Measurements from ENCODE around the gene DGCR8. TPM values are rescaled to one million over a fixed set of nuclear protein-coding genes. Genes with fewer than 3 reads are reported as not detected.

Gene DGCR8
- total and polyA plus RNA-seq, 2 of the 4 experiments (the other 2 are of a cell fraction) = 16.7 to 25.3 TPM

GRCh38 chr22:20083157-20083890 lies 3.3 kb downstream of the DGCR8 start:
- H4K91ac ChIP-seq (ENCODE audit: insufficient read depth, low read depth, low read length) = no peak overlapping the region
- in situ Hi-C loops (cut with MboI; ENCODE audit: low sequenced_read_pairs) (no loop called here), dilution Hi-C loops (cut with HindIII; ENCODE audit: low sequenced_read_pairs, unreplicated experiment) (no loop called here), intact Hi-C loops (cut with micrococcal nuclease) (no loop called here)
- ChIA-PET POLR2A (ENCODE audit: unreplicated experiment) (no interaction called here), CTCF (no interaction called here)
- no peaks in the 10 kb centered on the region for H3K9me3 ChIP-seq (ENCODE audit: control insufficient read depth, insufficient read depth, low read length)
- peaks cover 19% of the 10 kb centered on the region for H3K4me1 ChIP-seq (ENCODE audit: control insufficient read depth, insufficient read depth, low read length)
- peak overlapping the region; percentile 14; the same call in 1 of the 2 replicates for H3K27ac ChIP-seq (ENCODE audit: insufficient read depth, low read length)
- DNase-seq = no peak
- H3K4me3 ChIP-seq (ENCODE audit: insufficient read depth, low read depth, low read length) = no peak overlapping the region
- TF ChIP-seq, protein P1, sequence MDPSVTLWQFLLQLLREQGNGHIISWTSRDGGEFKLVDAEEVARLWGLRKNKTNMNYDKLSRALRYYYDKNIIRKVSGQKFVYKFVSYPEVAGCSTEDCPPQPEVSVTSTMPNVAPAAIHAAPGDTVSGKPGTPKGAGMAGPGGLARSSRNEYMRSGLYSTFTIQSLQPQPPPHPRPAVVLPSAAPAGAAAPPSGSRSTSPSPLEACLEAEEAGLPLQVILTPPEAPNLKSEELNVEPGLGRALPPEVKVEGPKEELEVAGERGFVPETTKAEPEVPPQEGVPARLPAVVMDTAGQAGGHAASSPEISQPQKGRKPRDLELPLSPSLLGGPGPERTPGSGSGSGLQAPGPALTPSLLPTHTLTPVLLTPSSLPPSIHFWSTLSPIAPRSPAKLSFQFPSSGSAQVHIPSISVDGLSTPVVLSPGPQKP (IDR thresholded peaks at IDR 0.05; ENCODE audit: borderline replicate concordance, low read depth, low read length) = no peak
- TF ChIP-seq RAD21 (IDR thresholded peaks at IDR 0.05; ENCODE audit: low read length) (no peak), NFE2L2 (IDR thresholded peaks at IDR 0.05; ENCODE audit: low read depth, low read length) (no peak), CHD1 (IDR thresholded peaks at IDR 0.05; ENCODE audit: low read depth, low read length) (no peak), SMC3 (IDR thresholded peaks at IDR 0.05; ENCODE audit: low read depth, low read length) (no peak), POLR2A (IDR thresholded peaks at IDR 0.05; ENCODE audit: low read depth, low read length) (no peak), MAZ (IDR thresholded peaks at IDR 0.05; ENCODE audit: borderline replicate concordance, low read depth, low read length) (no peak), RFX5 (IDR thresholded peaks at IDR 0.05; ENCODE audit: low read depth, low read length) (no peak), FOS (IDR thresholded peaks at IDR 0.05; ENCODE audit: low read depth, low read length) (no peak), RCOR1 (IDR thresholded peaks at IDR 0.05; ENCODE audit: insufficient replicate concordance, low read length) (no peak), CEBPB (IDR thresholded peaks at IDR 0.05; ENCODE audit: low read depth, low read length) (no peak), BHLHE40 (IDR thresholded peaks at IDR 0.05; ENCODE audit: low read depth, low read length) (no peak), MAFK (IDR thresholded peaks at IDR 0.05; ENCODE audit: low read depth, low read length) (no peak), USF2 (IDR thresholded peaks at IDR 0.05; ENCODE audit: low read depth, low read length) (no peak), MXI1 (IDR thresholded peaks at IDR 0.05; ENCODE audit: borderline replicate concordance, low read depth, low read length) (no peak)
- TF ChIP-seq, protein P2, sequence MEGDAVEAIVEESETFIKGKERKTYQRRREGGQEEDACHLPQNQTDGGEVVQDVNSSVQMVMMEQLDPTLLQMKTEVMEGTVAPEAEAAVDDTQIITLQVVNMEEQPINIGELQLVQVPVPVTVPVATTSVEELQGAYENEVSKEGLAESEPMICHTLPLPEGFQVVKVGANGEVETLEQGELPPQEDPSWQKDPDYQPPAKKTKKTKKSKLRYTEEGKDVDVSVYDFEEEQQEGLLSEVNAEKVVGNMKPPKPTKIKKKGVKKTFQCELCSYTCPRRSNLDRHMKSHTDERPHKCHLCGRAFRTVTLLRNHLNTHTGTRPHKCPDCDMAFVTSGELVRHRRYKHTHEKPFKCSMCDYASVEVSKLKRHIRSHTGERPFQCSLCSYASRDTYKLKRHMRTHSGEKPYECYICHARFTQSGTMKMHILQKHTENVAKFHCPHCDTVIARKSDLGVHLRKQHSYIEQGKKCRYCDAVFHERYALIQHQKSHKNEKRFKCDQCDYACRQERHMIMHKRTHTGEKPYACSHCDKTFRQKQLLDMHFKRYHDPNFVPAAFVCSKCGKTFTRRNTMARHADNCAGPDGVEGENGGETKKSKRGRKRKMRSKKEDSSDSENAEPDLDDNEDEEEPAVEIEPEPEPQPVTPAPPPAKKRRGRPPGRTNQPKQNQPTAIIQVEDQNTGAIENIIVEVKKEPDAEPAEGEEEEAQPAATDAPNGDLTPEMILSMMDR (conservative IDR thresholded peaks at IDR 0.05; ENCODE audit: low read depth, low read length) = no peak
- BruUV-seq (replicated peaks) = no TSS peak
- no peak overlapping the region for H3K23ac ChIP-seq (ENCODE audit: low read depth, low read length)
- no peak for ATAC-seq (ENCODE audit: low read depth)
- H3K14ac ChIP-seq (replicated peaks; ENCODE audit: low read depth, low read length) = no peak overlapping the region
- no peak overlapping the region for H3K56ac ChIP-seq (ENCODE audit: extremely low read depth, insufficient read depth, low read length)
- no peak overlapping the region for H3K18ac ChIP-seq (ENCODE audit: low read depth, low read length)
- no peak overlapping the region for H2BK15ac ChIP-seq (ENCODE audit: low read depth, low read length)
- WGBS, 2 experiments (ENCODE audit: extremely low coverage in 2 of 2, insufficient read length in 1 of 2) = 93% methylated on average over 6 of the region's 10 CpGs; no CpG with 5 or more reads in 1 of the 2 experiments
- H2AK9ac ChIP-seq (replicated peaks; ENCODE audit: low read depth, low read length, poor library complexity) = no peak overlapping the region
- peaks cover 31% of the 10 kb centered on the region for H3K9me1 ChIP-seq (ENCODE audit: insufficient read depth, low read length)
- H3K36me3 ChIP-seq (ENCODE audit: control insufficient read depth, insufficient read depth, low read length) = peaks cover 27% of the 10 kb centered on the region
- no peak overlapping the region for H4K8ac ChIP-seq (ENCODE audit: low read depth in 2 of 2, low read length in 2 of 2)
- no peak overlapping the region for H4K5ac ChIP-seq (ENCODE audit: low read depth, low read length)
- H2BK20ac ChIP-seq (ENCODE audit: low read depth, low read length) = no peak overlapping the region
- H3K4ac ChIP-seq (ENCODE audit: low read depth, low read length) = no peak overlapping the region
- peaks cover 68% of the 10 kb centered on the region for H4K20me1 ChIP-seq (ENCODE audit: insufficient read depth, low read length)
- H2BK5ac ChIP-seq (ENCODE audit: low read depth, low read length, poor library complexity, severe bottlenecking) = no peak overlapping the region
- H2BK120ac ChIP-seq (ENCODE audit: low read depth, low read length) = no peak overlapping the region
- peaks cover 9 to 65% of the 10 kb centered on the region in 2 experiments for H3K79me1 ChIP-seq (ENCODE audit: low read depth in 1 of 2, low read length in 2 of 2)
- no peaks in the 10 kb centered on the region for H3K27me3 ChIP-seq (ENCODE audit: control insufficient read depth, insufficient read depth, low read length)
- H3K9ac ChIP-seq (ENCODE audit: low read depth, low read length) = no peak overlapping the region
- 0 out of 2 replicates have a peak overlapping the region, but pooled peaks have one; percentile 7 for H2AK5ac ChIP-seq (ENCODE audit: low read depth, low read length)
- no peak overlapping the region for H3K4me2 ChIP-seq (ENCODE audit: low read depth, low read length)
- H2AFZ ChIP-seq (replicated peaks; ENCODE audit: low read length, poor library complexity) = no peak overlapping the region
